OCI-LY3 (cell line): Measurements from ENCODE around the gene CRABP1.

Source experiments
- H2AFZ ChIP-seq: fragments of 200-600, 300-600 bp; shearing (Covaris generic); 2 replicates; pipeline ENCODE4 v1.6.0; 2014; ENCODE audit warnings: antibody characterized with exemption, low read depth, low read length
- H3K27ac ChIP-seq: fragments of 200-600, 300-600 bp; sonication (generic); 2 replicates; pipeline ENCODE4 v1.5.1; 2014; ENCODE audit warnings: mild to moderate bottlenecking, low read length, moderate library complexity, mixed read lengths
- H3K27me3 ChIP-seq: fragments of 200-600, 300-600 bp; sonication (generic); 2 replicates; pipeline ENCODE4 v1.6.1; 2014; ENCODE audit warnings: low read depth, low read length, mixed read lengths
- H3K36me3 ChIP-seq: fragments of 200-600, 300-600 bp; sonication (generic); replicated peaks from 2 replicates; pipeline ENCODE3; 2014; ENCODE audit warnings: low read depth, low read length, mixed read lengths
- H3K4me1 ChIP-seq: fragments of 300-600, 200-600 bp; sonication (generic); 2 replicates; pipeline ENCODE4 v1.6.1; 2014; ENCODE audit warnings: low read length, mixed read lengths
- H3K4me2 ChIP-seq: fragments of 200-600, 300-600 bp; sonication (generic); 2 replicates; pipeline ENCODE4 v1.6.1; 2014; ENCODE audit warnings: low read length, mixed read lengths
- H3K4me3 ChIP-seq: fragments of 300-600, 200-600 bp; sonication (generic); 2 replicates; pipeline ENCODE4 v1.5.1; 2014; ENCODE audit warnings: antibody characterized with exemption, mild to moderate bottlenecking, low read length, moderate library complexity
- H3K79me2 ChIP-seq: fragments of 300-600, 200-600 bp; shearing (Covaris generic); 2 replicates; pipeline ENCODE4 v1.6.1; 2014; ENCODE audit warnings: mild to moderate bottlenecking, low read length, mixed read lengths
- H3K9ac ChIP-seq: fragments of 300-600, 200-600 bp; shearing (Covaris generic); 2 replicates; pipeline ENCODE4 v1.6.0; 2014; ENCODE audit warnings: mild to moderate bottlenecking, low read length, moderate library complexity
- H3K9me3 ChIP-seq: fragments of 200-600, 300-600 bp; shearing (Covaris generic); 2 replicates; pipeline ENCODE4 v1.6.1; 2014; ENCODE audit warnings: low read length, mixed read lengths; ENCODE audit not compliant: insufficient read depth
- H4K20me1 ChIP-seq: fragments of 200-600, 300-600 bp; sonication (generic); 2 replicates; pipeline ENCODE4 v1.6.1; 2016; ENCODE audit warnings: low read length, mixed read lengths; ENCODE audit not compliant: insufficient read depth
- CTCF ChIP-seq: fragments of 200-600, 300-600 bp; sonication (generic); IDR thresholded peaks from 2 replicates; pipeline ENCODE4 v1.5.1; 2014; ENCODE audit warnings: antibody characterized with exemption, low read length, low read depth
- EZH2phosphoT487 ChIP-seq: fragments of 200-600 bp; shearing (Covaris generic); IDR thresholded peaks from 2 replicates; pipeline ENCODE4 v1.6.1; 2018; ENCODE audit warnings: antibody characterized with exemption, mixed run types, low read depth

Gene CRABP1

GRCh38 chr15:78311292-78311691, 28.9 kb upstream of the CRABP1 start:
- Histone ChIP-seq H2AFZ (0 out of 2 replicates have a peak overlapping the region, but pooled peaks have one; percentile 34), H3K79me2 (no peaks in the 10 kb centered on the region)

DNA sequence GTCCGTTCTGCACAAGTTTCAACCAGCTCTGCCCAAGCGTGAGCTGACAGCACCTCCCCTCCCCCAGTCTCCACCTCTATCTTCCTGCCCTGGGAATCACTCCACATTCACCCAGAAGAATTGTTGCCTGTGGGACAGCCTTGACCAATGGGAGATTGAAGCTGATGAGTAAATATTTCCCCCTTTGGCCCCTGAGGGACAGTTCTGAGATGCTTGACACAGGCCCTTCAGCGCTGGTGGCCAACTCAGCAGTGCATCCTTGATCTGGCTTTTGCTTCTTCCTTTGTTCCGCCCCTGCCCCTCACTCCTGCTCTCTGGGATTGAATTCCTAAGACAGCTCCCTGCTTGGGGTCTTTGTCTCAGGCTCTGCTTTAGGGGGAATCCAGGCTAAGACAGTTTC, 27.6 kb upstream of the CRABP1 start:
- Histone ChIP-seq H3K27ac (no peak overlapping the region), H2AFZ (no peak overlapping the region), H3K9ac (no peak overlapping the region), H3K9me3 (no peaks in the 10 kb centered on the region), H3K36me3 (no peaks in the 10 kb centered on the region), H3K27me3 (no peaks in the 10 kb centered on the region), H3K4me1 (peaks cover 32% of the 10 kb centered on the region), H3K4me2 (no peak overlapping the region), H3K4me3 (no peak overlapping the region), H4K20me1 (no peaks in the 10 kb centered on the region), H3K79me2 (no peaks in the 10 kb centered on the region)
- TF ChIP-seq CTCF: no peak
- no peak for TF ChIP-seq EZH2phosphoT487

More at GRCh38 chr15:78311292-78311691, 28.9 kb upstream of the CRABP1 start:
- Histone ChIP-seq H4K20me1 (no peaks in the 10 kb centered on the region), H3K4me2 (no peak overlapping the region), H3K9me3 (no peaks in the 10 kb centered on the region), H3K36me3 (no peaks in the 10 kb centered on the region), H3K4me1 (peaks cover 20% of the 10 kb centered on the region), H3K27ac (no peak overlapping the region), H3K4me3 (no peak overlapping the region), H3K27me3 (no peaks in the 10 kb centered on the region), H3K9ac (no peak overlapping the region)
- no peak for TF ChIP-seq CTCF
- TF ChIP-seq EZH2phosphoT487: no peak

- H3K4me1 ChIP-seq: peaks cover 31% of the 10 kb centered on the region
- H3K9me3 ChIP-seq: no peaks in the 10 kb centered on the region
- no peak overlapping the region for H3K4me3 ChIP-seq
- H3K27me3 ChIP-seq: no peaks in the 10 kb centered on the region
- TF ChIP-seq CTCF: no peak
- TF ChIP-seq EZH2phosphoT487: no peak
- H3K4me2 ChIP-seq: no peak overlapping the region
- H3K27ac ChIP-seq: no peak overlapping the region
- H4K20me1 ChIP-seq: no peaks in the 10 kb centered on the region
- no peak overlapping the region for H2AFZ ChIP-seq
- no peak overlapping the region for H3K9ac ChIP-seq
- no peaks in the 10 kb centered on the region for H3K36me3 ChIP-seq
- H3K79me2 ChIP-seq: no peaks in the 10 kb centered on the region
These were observed 27.2 kb upstream of the CRABP1 start for GRCh38 chr15:78312957-78313356.

DNA sequence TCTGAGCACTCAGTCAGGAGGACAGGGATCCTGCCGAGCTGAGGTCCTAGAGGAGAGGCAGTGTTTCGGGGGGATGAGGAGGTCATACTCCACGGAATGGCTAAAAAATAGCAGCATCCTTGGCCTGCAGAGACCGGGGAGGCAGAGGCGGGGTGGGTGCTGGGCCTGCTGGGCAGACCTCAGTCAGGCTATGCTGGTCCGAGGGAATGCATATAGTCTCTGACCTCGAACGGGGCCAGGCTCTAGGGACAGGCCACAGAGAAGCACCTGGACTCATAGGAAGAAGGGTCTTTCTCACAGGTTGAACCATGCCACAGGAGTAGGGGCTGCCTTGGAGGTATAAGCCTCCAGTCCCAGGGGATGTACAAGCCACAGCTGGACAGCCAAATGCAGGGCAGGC, 26.8 kb upstream of the CRABP1 start:
- no peaks in the 10 kb centered on the region for H3K27me3 ChIP-seq
- H3K79me2 ChIP-seq: no peaks in the 10 kb centered on the region
- H3K4me2 ChIP-seq: no peak overlapping the region
- H3K4me1 ChIP-seq: peaks cover 26% of the 10 kb centered on the region
- H4K20me1 ChIP-seq: no peaks in the 10 kb centered on the region
- H3K27ac ChIP-seq: no peak overlapping the region
- no peak for TF ChIP-seq EZH2phosphoT487
- no peak for TF ChIP-seq CTCF
- H2AFZ ChIP-seq: no peak overlapping the region
- H3K36me3 ChIP-seq: no peaks in the 10 kb centered on the region
- no peak overlapping the region for H3K4me3 ChIP-seq
- no peaks in the 10 kb centered on the region for H3K9me3 ChIP-seq
- H3K9ac ChIP-seq: no peak overlapping the region
